Measurements from ENCODE around the gene NPC1L1.

Gene NPC1L1

GRCh38 chr7:44488955-44489354, 52.2 kb downstream of the NPC1L1 start:
- TF ChIP-seq, protein P1, sequence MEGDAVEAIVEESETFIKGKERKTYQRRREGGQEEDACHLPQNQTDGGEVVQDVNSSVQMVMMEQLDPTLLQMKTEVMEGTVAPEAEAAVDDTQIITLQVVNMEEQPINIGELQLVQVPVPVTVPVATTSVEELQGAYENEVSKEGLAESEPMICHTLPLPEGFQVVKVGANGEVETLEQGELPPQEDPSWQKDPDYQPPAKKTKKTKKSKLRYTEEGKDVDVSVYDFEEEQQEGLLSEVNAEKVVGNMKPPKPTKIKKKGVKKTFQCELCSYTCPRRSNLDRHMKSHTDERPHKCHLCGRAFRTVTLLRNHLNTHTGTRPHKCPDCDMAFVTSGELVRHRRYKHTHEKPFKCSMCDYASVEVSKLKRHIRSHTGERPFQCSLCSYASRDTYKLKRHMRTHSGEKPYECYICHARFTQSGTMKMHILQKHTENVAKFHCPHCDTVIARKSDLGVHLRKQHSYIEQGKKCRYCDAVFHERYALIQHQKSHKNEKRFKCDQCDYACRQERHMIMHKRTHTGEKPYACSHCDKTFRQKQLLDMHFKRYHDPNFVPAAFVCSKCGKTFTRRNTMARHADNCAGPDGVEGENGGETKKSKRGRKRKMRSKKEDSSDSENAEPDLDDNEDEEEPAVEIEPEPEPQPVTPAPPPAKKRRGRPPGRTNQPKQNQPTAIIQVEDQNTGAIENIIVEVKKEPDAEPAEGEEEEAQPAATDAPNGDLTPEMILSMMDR (IDR thresholded peaks at IDR 0.05) = no peak

GRCh38 chr7:44486693-44487092, 54.4 kb downstream of the NPC1L1 start:
- TF ChIP-seq, protein P1 (IDR thresholded peaks at IDR 0.05) = no peak

DNA sequence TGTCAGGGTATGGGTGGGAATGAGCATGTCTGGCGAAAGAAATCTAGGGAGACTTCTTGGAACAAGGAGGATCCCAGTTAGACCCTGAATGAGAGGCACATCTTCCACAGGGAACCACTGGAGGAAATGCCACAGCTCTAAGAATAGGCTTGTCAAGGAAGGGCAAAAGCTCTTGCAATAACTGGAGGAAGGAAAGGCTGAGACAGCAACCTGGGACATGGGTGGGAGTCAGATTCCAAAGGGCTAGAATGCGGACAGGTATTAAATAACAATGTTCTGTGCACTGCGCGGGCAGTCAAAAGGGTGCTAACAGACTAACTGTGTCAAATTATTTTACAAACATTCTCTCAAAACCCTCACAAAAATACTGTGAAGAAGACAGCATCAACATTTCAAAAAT, 55.1 kb downstream of the NPC1L1 start:
- TF ChIP-seq, protein P1 (IDR thresholded peaks at IDR 0.05) = no peak

GRCh38 chr7:44484482-44485313, 56.4 kb downstream of the NPC1L1 start:
- TF ChIP-seq, protein P1 (IDR thresholded peaks at IDR 0.05) = no peak

- TF ChIP-seq, protein P1 (IDR thresholded peaks at IDR 0.05) = no peak
Observed at GRCh38 chr7:44482502-44483485, 58.3 kb downstream of the NPC1L1 start.

- TF ChIP-seq, protein P1 (IDR thresholded peaks at IDR 0.05) = no peak
Observed at GRCh38 chr7:44477938-44478337, 63.2 kb downstream of the NPC1L1 start.

- TF ChIP-seq, protein P1 (IDR thresholded peaks at IDR 0.05) = peak; percentile 95
Observed at GRCh38 chr7:44477063-44477830, 63.9 kb downstream of the NPC1L1 start.

Data from LNCAP (cell line).